ENCODE measurements around the gene C1orf94.

Gene C1orf94

GRCh38 chr1:34176830-34177603 lies at the start of gene C1orf94:
C1orf94 (plus strand) TSS chr1:34176907; CDS start chr1:34177790, 883 bp downstream.
- H3K4me3 ChIP-seq (ENCODE audit: low read length) = no peak within 1 kb of the TSS
- TF ChIP-seq, protein P1, sequence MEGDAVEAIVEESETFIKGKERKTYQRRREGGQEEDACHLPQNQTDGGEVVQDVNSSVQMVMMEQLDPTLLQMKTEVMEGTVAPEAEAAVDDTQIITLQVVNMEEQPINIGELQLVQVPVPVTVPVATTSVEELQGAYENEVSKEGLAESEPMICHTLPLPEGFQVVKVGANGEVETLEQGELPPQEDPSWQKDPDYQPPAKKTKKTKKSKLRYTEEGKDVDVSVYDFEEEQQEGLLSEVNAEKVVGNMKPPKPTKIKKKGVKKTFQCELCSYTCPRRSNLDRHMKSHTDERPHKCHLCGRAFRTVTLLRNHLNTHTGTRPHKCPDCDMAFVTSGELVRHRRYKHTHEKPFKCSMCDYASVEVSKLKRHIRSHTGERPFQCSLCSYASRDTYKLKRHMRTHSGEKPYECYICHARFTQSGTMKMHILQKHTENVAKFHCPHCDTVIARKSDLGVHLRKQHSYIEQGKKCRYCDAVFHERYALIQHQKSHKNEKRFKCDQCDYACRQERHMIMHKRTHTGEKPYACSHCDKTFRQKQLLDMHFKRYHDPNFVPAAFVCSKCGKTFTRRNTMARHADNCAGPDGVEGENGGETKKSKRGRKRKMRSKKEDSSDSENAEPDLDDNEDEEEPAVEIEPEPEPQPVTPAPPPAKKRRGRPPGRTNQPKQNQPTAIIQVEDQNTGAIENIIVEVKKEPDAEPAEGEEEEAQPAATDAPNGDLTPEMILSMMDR (conservative IDR thresholded peaks at IDR 0.05; ENCODE audit: low read length) = no peak
- DNase-seq (ENCODE audit: low read depth) = no peak

GRCh38 chr1:34127006-34128000 lies 49.4 kb upstream of the C1orf94 start:
- TF ChIP-seq, protein P1 (conservative IDR thresholded peaks at IDR 0.05; ENCODE audit: low read length) = no peak
- no peak overlapping the region for H3K4me3 ChIP-seq (ENCODE audit: low read length)
- DNase-seq (ENCODE audit: low read depth) = no peak

GRCh38 chr1:34128186-34128889 lies 48.4 kb upstream of the C1orf94 start:
- TF ChIP-seq, protein P1 (conservative IDR thresholded peaks at IDR 0.05; ENCODE audit: low read length) = no peak
- H3K4me3 ChIP-seq (ENCODE audit: low read length) = no peak overlapping the region
- no peak for DNase-seq (ENCODE audit: low read depth)

GRCh38 chr1:34129630-34130029 lies 47.1 kb upstream of the C1orf94 start:
- no peak for DNase-seq (ENCODE audit: low read depth)
- TF ChIP-seq, protein P1 (conservative IDR thresholded peaks at IDR 0.05; ENCODE audit: low read length) = no peak
- no peak overlapping the region for H3K4me3 ChIP-seq (ENCODE audit: low read length)

DNA sequence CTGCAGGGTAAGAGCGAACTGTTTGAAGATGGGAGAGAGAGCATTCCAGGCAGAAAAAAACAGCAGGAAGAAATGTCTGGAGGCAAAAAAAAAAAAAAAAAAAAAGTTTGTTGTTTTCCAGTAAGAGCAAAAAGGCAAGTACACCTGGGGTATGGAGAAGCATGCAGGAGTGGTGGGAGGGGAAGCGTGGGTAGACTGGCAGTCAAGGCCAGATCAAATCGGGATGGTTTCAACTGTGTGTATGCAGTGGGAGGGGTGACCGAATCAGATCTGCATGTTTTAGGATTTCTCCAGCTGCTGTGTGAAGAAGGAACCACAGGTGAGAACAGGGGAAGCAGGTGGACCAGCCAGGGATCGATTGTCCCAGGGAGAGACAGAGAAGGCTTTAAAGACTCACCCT lies 46.4 kb upstream of the C1orf94 start:
- TF ChIP-seq, protein P1 (conservative IDR thresholded peaks at IDR 0.05; ENCODE audit: low read length) = no peak
- DNase-seq (ENCODE audit: low read depth) = no peak
- no peak overlapping the region for H3K4me3 ChIP-seq (ENCODE audit: low read length)

GRCh38 chr1:34131396-34132160 lies 45.1 kb upstream of the C1orf94 start:
- peak; percentile 16 for DNase-seq (ENCODE audit: low read depth)
- no peak overlapping the region for H3K4me3 ChIP-seq (ENCODE audit: low read length)
- TF ChIP-seq, protein P1 (conservative IDR thresholded peaks at IDR 0.05; ENCODE audit: low read length) = no peak
